ENCODE data around the gene AUP1.

The AUP1 gene

GRCh38 chr2:74493546-74493945 lies 36.0 kb downstream of the AUP1 start:
- H3K18ac ChIP-seq (ENCODE audit: low read length): no peak overlapping the region
- H3K36me3 ChIP-seq (ENCODE audit: control insufficient read depth in 1 of 2, insufficient read depth in 2 of 2, low read length in 2 of 2): peaks cover 30 to 39% of the 10 kb centered on the region in 2 experiments
- peaks cover 11 to 12% of the 10 kb centered on the region in 2 experiments for H3K4me1 ChIP-seq (ENCODE audit: control insufficient read depth in 1 of 2, insufficient read depth in 2 of 2, low read length in 2 of 2)
- no CpG with 5 or more reads among the region's 3 CpGs for WGBS (ENCODE audit: extremely low coverage, insufficient coverage, insufficient read length)
- no peak overlapping the region for H3K27ac ChIP-seq (ENCODE audit: low read depth, low read length)
- H4K12ac ChIP-seq (ENCODE audit: low read depth, low read length): no peak overlapping the region
- no peak overlapping the region for H4K8ac ChIP-seq (ENCODE audit: low read depth, low read length)
- no peak overlapping the region for H2AFZ ChIP-seq (ENCODE audit: insufficient read depth, low read length, poor library complexity)
- peaks cover 2% of the 10 kb centered on the region for H3K79me1 ChIP-seq (ENCODE audit: low read length)
- no peak overlapping the region for H3K14ac ChIP-seq (ENCODE audit: low read length)
- H3K9me3 ChIP-seq (ENCODE audit: insufficient read depth, low read depth, low read length): peaks cover 3% of the 10 kb centered on the region
- no peaks in the 10 kb centered on the region for H3K79me2 ChIP-seq (ENCODE audit: control insufficient read depth, insufficient read depth, low read length, poor library complexity)
- H4K91ac ChIP-seq (ENCODE audit: low read depth, low read length): no peak overlapping the region
- H3K9ac ChIP-seq (ENCODE audit: low read length): no peak overlapping the region
- H3K27me3 ChIP-seq (ENCODE audit: insufficient read depth, low read length): peaks cover 13% of the 10 kb centered on the region
- no peak overlapping the region for H3K4ac ChIP-seq (ENCODE audit: low read depth, low read length)
- H3K4me3 ChIP-seq (ENCODE audit: low read depth, low read length): no peak overlapping the region
- no peak for DNase-seq
- no peak overlapping the region for H2BK120ac ChIP-seq (ENCODE audit: insufficient read depth, low read length, poor library complexity)
- H2AK5ac ChIP-seq (ENCODE audit: low read length): no peak overlapping the region
- H3K23ac ChIP-seq (ENCODE audit: low read length): no peak overlapping the region
- H3K4me2 ChIP-seq (ENCODE audit: low read length): no peak overlapping the region
- H2BK12ac ChIP-seq (ENCODE audit: low read length): no peak overlapping the region
- H2BK5ac ChIP-seq (ENCODE audit: low read depth, low read length, poor library complexity): no peak overlapping the region

- no peak for DNase-seq
- Histone ChIP-seq H4K91ac (ENCODE audit: low read depth, low read length) (no peak overlapping the region), H3K27ac (ENCODE audit: low read depth, low read length) (no peak overlapping the region), H3K18ac (ENCODE audit: low read length) (no peak overlapping the region), H2BK120ac (ENCODE audit: insufficient read depth, low read length, poor library complexity) (no peak overlapping the region), H2AK5ac (ENCODE audit: low read length) (no peak overlapping the region), H3K36me3 (ENCODE audit: control insufficient read depth in 1 of 2, insufficient read depth in 2 of 2, low read length in 2 of 2) (peaks cover 30 to 40% of the 10 kb centered on the region in 2 experiments), H3K79me1 (ENCODE audit: low read length) (no peaks in the 10 kb centered on the region), H3K4me2 (ENCODE audit: low read length) (no peak overlapping the region), H3K4me1 (ENCODE audit: control insufficient read depth in 1 of 2, insufficient read depth in 2 of 2, low read length in 2 of 2) (peaks cover 0 to 5% of the 10 kb centered on the region in 2 experiments), H3K9me3 (ENCODE audit: insufficient read depth, low read depth, low read length) (peaks cover 2% of the 10 kb centered on the region), H3K27me3 (ENCODE audit: insufficient read depth, low read length) (no peaks in the 10 kb centered on the region), H3K14ac (ENCODE audit: low read length) (no peak overlapping the region), H3K9ac (ENCODE audit: low read length) (no peak overlapping the region), H2BK12ac (ENCODE audit: low read length) (no peak overlapping the region), H3K4ac (ENCODE audit: low read depth, low read length) (no peak overlapping the region), H2AFZ (ENCODE audit: insufficient read depth, low read length, poor library complexity) (no peak overlapping the region), H4K8ac (ENCODE audit: low read depth, low read length) (no peak overlapping the region), H3K23ac (ENCODE audit: low read length) (no peak overlapping the region), H3K4me3 (ENCODE audit: low read depth, low read length) (no peak overlapping the region), H4K12ac (ENCODE audit: low read depth, low read length) (no peak overlapping the region), H2BK5ac (ENCODE audit: low read depth, low read length, poor library complexity) (no peak overlapping the region), H3K79me2 (ENCODE audit: control insufficient read depth, insufficient read depth, low read length, poor library complexity) (no peaks in the 10 kb centered on the region)
- WGBS (ENCODE audit: extremely low coverage, insufficient coverage, insufficient read length): no CpG with 5 or more reads among the region's 12 CpGs
Observed at GRCh38 chr2:74491648-74492544, 37.6 kb downstream of the AUP1 start.

GRCh38 chr2:74489906-74490305 lies 39.6 kb downstream of the AUP1 start:
- no peak overlapping the region for H3K18ac ChIP-seq (ENCODE audit: low read length)

GRCh38 chr2:74488643-74489481 lies 40.6 kb downstream of the AUP1 start:
- no peak overlapping the region for H3K4me2 ChIP-seq (ENCODE audit: low read length)
- no peak overlapping the region for H3K4me3 ChIP-seq (ENCODE audit: low read depth, low read length)
- H2BK5ac ChIP-seq (ENCODE audit: low read depth, low read length, poor library complexity): no peak overlapping the region
- no peak overlapping the region for H3K14ac ChIP-seq (ENCODE audit: low read length)
- H3K9me3 ChIP-seq (ENCODE audit: insufficient read depth, low read depth, low read length): peaks cover 2% of the 10 kb centered on the region
- H2AK5ac ChIP-seq (ENCODE audit: low read length): no peak overlapping the region
- H3K18ac ChIP-seq (ENCODE audit: low read length): no peak overlapping the region
- no peak overlapping the region for H2BK12ac ChIP-seq (ENCODE audit: low read length)
- H3K4ac ChIP-seq (ENCODE audit: low read depth, low read length): no peak overlapping the region
- H3K27ac ChIP-seq (ENCODE audit: low read depth, low read length): no peak overlapping the region
- H3K79me1 ChIP-seq (ENCODE audit: low read length): no peaks in the 10 kb centered on the region
- H3K79me2 ChIP-seq (ENCODE audit: control insufficient read depth, insufficient read depth, low read length, poor library complexity): no peaks in the 10 kb centered on the region
- no peak overlapping the region for H2AFZ ChIP-seq (ENCODE audit: insufficient read depth, low read length, poor library complexity)
- DNase-seq: no peak
- no peak overlapping the region for H3K9ac ChIP-seq (ENCODE audit: low read length)
- no peaks in the 10 kb centered on the region for H3K27me3 ChIP-seq (ENCODE audit: insufficient read depth, low read length)
- no CpG with 5 or more reads among the region's 9 CpGs for WGBS (ENCODE audit: extremely low coverage, insufficient coverage, insufficient read length)
- H3K23ac ChIP-seq (ENCODE audit: low read length): no peak overlapping the region
- no peak overlapping the region for H2BK120ac ChIP-seq (ENCODE audit: insufficient read depth, low read length, poor library complexity)
- H3K36me3 ChIP-seq (ENCODE audit: control insufficient read depth in 1 of 2, insufficient read depth in 2 of 2, low read length in 2 of 2): peaks cover 30 to 44% of the 10 kb centered on the region in 2 experiments
- no peak overlapping the region for H4K12ac ChIP-seq (ENCODE audit: low read depth, low read length)
- peaks cover 0 to 5% of the 10 kb centered on the region in 2 experiments for H3K4me1 ChIP-seq (ENCODE audit: control insufficient read depth in 1 of 2, insufficient read depth in 2 of 2, low read length in 2 of 2)
- no peak overlapping the region for H4K8ac ChIP-seq (ENCODE audit: low read depth, low read length)
- no peak overlapping the region for H4K91ac ChIP-seq (ENCODE audit: low read depth, low read length)

More at GRCh38 chr2:74489906-74490305, 39.6 kb downstream of the AUP1 start:
- Histone ChIP-seq H3K23ac (ENCODE audit: low read length) (no peak overlapping the region), H3K79me2 (ENCODE audit: control insufficient read depth, insufficient read depth, low read length, poor library complexity) (no peaks in the 10 kb centered on the region), H2BK5ac (ENCODE audit: low read depth, low read length, poor library complexity) (no peak overlapping the region), H3K9me3 (ENCODE audit: insufficient read depth, low read depth, low read length) (peaks cover 2% of the 10 kb centered on the region), H2AFZ (ENCODE audit: insufficient read depth, low read length, poor library complexity) (no peak overlapping the region), H3K36me3 (ENCODE audit: control insufficient read depth in 1 of 2, insufficient read depth in 2 of 2, low read length in 2 of 2) (peaks cover 30 to 44% of the 10 kb centered on the region in 2 experiments), H3K27ac (ENCODE audit: low read depth, low read length) (no peak overlapping the region), H2BK120ac (ENCODE audit: insufficient read depth, low read length, poor library complexity) (no peak overlapping the region), H2BK12ac (ENCODE audit: low read length) (no peak overlapping the region), H3K4me2 (ENCODE audit: low read length) (no peak overlapping the region), H4K91ac (ENCODE audit: low read depth, low read length) (no peak overlapping the region), H3K4me3 (ENCODE audit: low read depth, low read length) (no peak overlapping the region), H3K27me3 (ENCODE audit: insufficient read depth, low read length) (no peaks in the 10 kb centered on the region), H4K12ac (ENCODE audit: low read depth, low read length) (no peak overlapping the region), H3K14ac (ENCODE audit: low read length) (no peak overlapping the region), H3K4me1 (ENCODE audit: control insufficient read depth in 1 of 2, insufficient read depth in 2 of 2, low read length in 2 of 2) (peaks cover 0 to 5% of the 10 kb centered on the region in 2 experiments), H4K8ac (ENCODE audit: low read depth, low read length) (no peak overlapping the region), H2AK5ac (ENCODE audit: low read length) (no peak overlapping the region), H3K79me1 (ENCODE audit: low read length) (no peaks in the 10 kb centered on the region), H3K4ac (ENCODE audit: low read depth, low read length) (no peak overlapping the region), H3K9ac (ENCODE audit: low read length) (no peak overlapping the region)
- WGBS (ENCODE audit: extremely low coverage, insufficient coverage, insufficient read length): no CpG with 5 or more reads among the region's 9 CpGs
- no peak for DNase-seq
